SH-SY5Y (cell line): Measurements from ENCODE around the gene TNIP1.

Experiments
- GATA2 ChIP-seq: IDR thresholded peaks from 2 replicates; pipeline ENCODE4 v1.6.1; 2011; ENCODE audit warnings: mild to moderate bottlenecking, low read depth, low read length
- GATA3 ChIP-seq: IDR thresholded peaks from 2 replicates; pipeline ENCODE4 v1.6.1; 2011; ENCODE audit warnings: low read depth, mild to moderate bottlenecking, low read length, moderate library complexity

Gene TNIP1

DNA sequence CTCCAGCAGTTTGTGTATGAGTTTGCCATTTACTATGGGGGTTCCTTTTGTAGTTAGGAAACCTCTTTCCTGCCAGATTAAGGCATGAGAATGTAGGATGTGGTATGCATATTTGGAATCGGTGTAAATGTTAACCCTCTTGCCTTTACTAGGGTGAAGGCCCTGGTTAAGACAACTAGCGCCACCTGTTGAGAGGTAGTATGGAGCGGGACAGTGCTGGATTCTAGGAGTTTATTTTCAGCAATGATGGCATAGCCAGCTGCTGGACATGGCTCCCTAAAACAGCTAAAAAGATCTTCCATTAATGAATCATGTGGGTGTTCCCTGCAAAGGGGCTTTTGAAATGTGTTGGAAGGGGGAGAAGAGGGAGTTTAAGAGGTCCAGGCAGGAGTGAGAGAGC lies 91.1 kb downstream of the TNIP1 start:
- TF ChIP-seq GATA3 (no peak), GATA2 (no peak)

DNA sequence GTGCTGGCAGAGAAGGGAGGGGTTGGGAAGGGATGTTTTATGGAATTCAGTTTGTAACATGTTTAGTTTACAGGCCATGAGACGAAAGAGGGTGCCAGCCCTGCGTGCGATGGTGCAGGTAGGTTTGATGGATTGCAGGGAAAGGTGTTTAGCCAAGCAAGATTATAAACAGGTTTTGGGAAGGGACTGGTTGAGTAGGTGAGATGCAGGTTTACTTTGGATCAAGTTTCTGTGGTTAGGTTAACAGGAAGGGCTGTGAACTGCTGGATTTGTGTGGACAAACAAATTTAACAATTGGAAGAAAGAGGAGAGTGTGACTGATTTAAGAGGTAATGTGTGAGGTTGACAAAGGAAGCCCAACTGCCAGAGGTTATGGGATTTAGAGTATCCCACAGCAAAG lies 93.1 kb downstream of the TNIP1 start:
- TF ChIP-seq GATA3 (no peak), GATA2 (no peak)
